ENCODE results near the gene PLIN5.

- TF ChIP-seq CTCF (IDR thresholded peaks at IDR 0.05; ENCODE audit: low read length) = no peak
- TF ChIP-seq EZH2phosphoT487 (IDR thresholded peaks at IDR 0.05; ENCODE audit: low read length) = no peak
Observed at GRCh38 chr19:4548238-4548584, 13.2 kb upstream of the PLIN5 start.
